Esophagus muscularis mucosa (tissue), 4 donors: Measurements from ENCODE around the gene LTBP1.
"Not testable (repeated sequence)": the region's sequence is repeated elsewhere in the genome, so short reads cannot be mapped to it uniquely, and the experiment has no call there.

Experiments
- CTCF ChIP-seq, 3 experiments: fragments of 200-600 bp in 2 of 3; fragments of 450-650 bp in 1 of 3; sonication (generic) in 2 of 3; IDR thresholded peaks; one replicate each; pipeline ENCODE4 v1.5.1; 2017 to 2019; ENCODE audit warnings: antibody characterized with exemption in 3 of 3, mild to moderate bottlenecking in 2 of 3, moderate library complexity in 1 of 3
- EP300 ChIP-seq: sonication (generic); formaldehyde crosslinking; IDR thresholded peaks from one replicate; pipeline ENCODE4 v1.6.1; 2017; ENCODE audit warnings: antibody characterized with exemption
- POLR2A ChIP-seq: fragments of 450-650 bp; IDR thresholded peaks from one replicate; pipeline ENCODE4 v1.6.1; 2017; ENCODE audit warnings: antibody characterized with exemption, moderate library complexity, mild to moderate bottlenecking, low read depth
- POLR2AphosphoS5 ChIP-seq, 2 donors: sonication (generic); formaldehyde crosslinking; IDR thresholded peaks; one replicate each; pipeline ENCODE4 v1.6.1; 2017; ENCODE audit warnings: antibody characterized with exemption in 2 of 2

- TF ChIP-seq CTCF (IDR thresholded peaks at IDR 0.05); POLR2A; EP300; POLR2AphosphoS5 (IDR thresholded peaks at IDR 0.05): not testable (repeated sequence)
Observed at GRCh38 chr2:32921486-32921885, 25.3 kb upstream of the LTBP1 start.
